ENCODE results near the gene STKLD1. TPM values are rescaled to one million over a fixed set of nuclear protein-coding genes. Genes with fewer than 3 reads are reported as not detected.

The STKLD1 gene
- total RNA-seq, 3 donors from 2014 or later (not counting 1 experiment from before 2014, with no cell fraction given): 0.53 to 2.9 (median 1.1) TPM

DNA sequence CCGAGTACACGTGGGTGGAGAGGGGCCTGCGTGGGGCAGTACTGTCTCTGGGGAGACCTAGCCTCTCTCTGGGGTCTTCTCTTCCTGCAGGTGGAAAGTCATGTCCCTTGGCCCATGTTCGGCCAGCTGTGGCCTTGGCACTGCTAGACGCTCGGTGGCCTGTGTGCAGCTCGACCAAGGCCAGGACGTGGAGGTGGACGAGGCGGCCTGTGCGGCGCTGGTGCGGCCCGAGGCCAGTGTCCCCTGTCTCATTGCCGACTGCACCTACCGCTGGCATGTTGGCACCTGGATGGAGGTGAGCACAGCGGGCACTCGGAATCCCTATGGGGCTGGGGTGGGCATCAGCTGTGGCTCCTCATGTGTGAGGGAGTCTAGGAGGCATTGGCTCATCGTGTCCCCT is 78.2 kb downstream of the STKLD1 start:
- H3K36me3 Mint-ChIP-seq: no peaks in the 10 kb centered on the region
- H3K36me3 ChIP-seq (ENCODE audit: control insufficient read depth, insufficient read depth, low read length): no peaks in the 10 kb centered on the region
- H3K4me1 Mint-ChIP-seq: peaks cover 0 to 2% of the 10 kb centered on the region in 2 donors
- H3K4me3 Mint-ChIP-seq: no peak overlapping the region
- ATAC-seq (no peak), DNase-seq (no peak)
- H3K9me3 ChIP-seq (ENCODE audit: control insufficient read depth, insufficient read depth, low read length): no peaks in the 10 kb centered on the region
- H3K27ac ChIP-seq (ENCODE audit: low read length): no peak overlapping the region
- H3K9me3 Mint-ChIP-seq: no peaks in the 10 kb centered on the region
- intact Hi-C loops (cut with micrococcal nuclease): no loop called here
- no peaks in the 10 kb centered on the region for H3K27me3 Mint-ChIP-seq (ENCODE audit: low read depth in 2 of 2)
- 89% methylated on average over 19 of the region's 19 CpGs for WGBS (ENCODE audit: insufficient coverage)
- peaks cover 8% of the 10 kb centered on the region for H3K4me1 ChIP-seq (ENCODE audit: control insufficient read depth, insufficient read depth, low read length)
- H3K4me3 ChIP-seq (ENCODE audit: low read length): no peak overlapping the region
- no peak overlapping the region for H3K27ac Mint-ChIP-seq
- TF ChIP-seq CTCF (IDR thresholded peaks at IDR 0.05): no peak
- H3K27me3 ChIP-seq (ENCODE audit: control insufficient read depth, insufficient read depth, low read length): no peaks in the 10 kb centered on the region

GRCh38 chr9:133454943-133455673 is 78.9 kb downstream of the STKLD1 start:
- peaks cover 0 to 10% of the 10 kb centered on the region in 2 donors for H3K4me1 Mint-ChIP-seq
- H3K36me3 ChIP-seq (ENCODE audit: control insufficient read depth, insufficient read depth, low read length): no peaks in the 10 kb centered on the region
- no peak overlapping the region for H3K4me3 Mint-ChIP-seq
- no peak for TF ChIP-seq CTCF (IDR thresholded peaks at IDR 0.05)
- H3K27ac Mint-ChIP-seq: no peak overlapping the region
- intact Hi-C loops (cut with micrococcal nuclease): no loop called here
- no peaks in the 10 kb centered on the region for H3K27me3 Mint-ChIP-seq (ENCODE audit: low read depth in 2 of 2)
- H3K4me1 ChIP-seq (ENCODE audit: control insufficient read depth, insufficient read depth, low read length): peaks cover 10% of the 10 kb centered on the region
- 90% methylated on average over 20 of the region's 20 CpGs for WGBS (ENCODE audit: insufficient coverage)
- no peak overlapping the region for H3K4me3 ChIP-seq (ENCODE audit: low read length)
- ATAC-seq: no peak
- no peak for DNase-seq
- H3K27me3 ChIP-seq (ENCODE audit: control insufficient read depth, insufficient read depth, low read length): no peaks in the 10 kb centered on the region
- no peaks in the 10 kb centered on the region for H3K9me3 Mint-ChIP-seq
- no peak overlapping the region for H3K27ac ChIP-seq (ENCODE audit: low read length)
- no peaks in the 10 kb centered on the region for H3K9me3 ChIP-seq (ENCODE audit: control insufficient read depth, insufficient read depth, low read length)
- H3K36me3 Mint-ChIP-seq: no peaks in the 10 kb centered on the region

Other genes with a start within 250 kb of the STKLD1 start
- 1 to 10 TPM; 1.4 to 2.2 (median 1.7) TPM for gene GBGT1, start 212.5 kb upstream of the STKLD1 start, total RNA-seq
- not detected for gene OBP2B, start 167.1 kb upstream of the STKLD1 start, total RNA-seq
- 1 to 10 TPM in 1 of 3 donors, under 1 TPM in 2; 0.20 to 4.2 (median 0.56) TPM for gene ABO, start 101.2 kb upstream of the STKLD1 start, total RNA-seq
- 10 to 100 TPM; 13.8 to 23.5 (median 21.3) TPM for gene SURF6, start 40.2 kb upstream of the STKLD1 start, total RNA-seq
- gene MED22, start 28.2 kb upstream of the STKLD1 start, total RNA-seq: 10 to 100 TPM; 23.8 to 37.0 (median 28.1) TPM
- gene RPL7A, start 28.1 kb upstream of the STKLD1 start, total RNA-seq: 1,000 to 10,000 TPM; 1,409 to 1,616 (median 1,600) TPM
- 10 to 100 TPM; 35.6 to 44.4 (median 37.2) TPM for gene SURF1, start 19.9 kb upstream of the STKLD1 start, total RNA-seq
- gene SURF2, start 19.8 kb upstream of the STKLD1 start, total RNA-seq: 10 to 100 TPM; 14.3 to 14.9 (median 14.7) TPM
- gene SURF4, start 306 bp upstream of the STKLD1 start, total RNA-seq: 100 to 1,000 TPM; 111 to 135 (median 114) TPM
- gene REXO4, start 41.6 kb downstream of the STKLD1 start, total RNA-seq: 10 to 100 TPM; 14.2 to 21.6 (median 18.8) TPM
- 1 to 10 TPM; 2.3 to 3.0 (median 2.8) TPM for gene ADAMTS13, start 46.0 kb downstream of the STKLD1 start, total RNA-seq
- 1 to 10 TPM; 4.5 to 8.3 (median 5.4) TPM for gene CACFD1, start 83.6 kb downstream of the STKLD1 start, total RNA-seq
- 10 to 100 TPM in 2 of 3 donors, 1 to 10 TPM in 1; 5.0 to 20.1 (median 18.5) TPM for gene SLC2A6, start 102.7 kb downstream of the STKLD1 start, total RNA-seq
- not detected for gene MYMK, start 148.6 kb downstream of the STKLD1 start, total RNA-seq
- gene ADAMTSL2, start 158.3 kb downstream of the STKLD1 start, total RNA-seq: not detected
- gene FAM163B, start 233.0 kb downstream of the STKLD1 start, total RNA-seq: not detected